ENCODE measurements around the gene LAIR2.

The LAIR2 gene

GRCh38 chr19:54502518-54503048, at the start of gene LAIR2:
LAIR2 (plus strand) TSS chr19:54502831; CDS start chr19:54502919, 88 bp downstream.
- no peak for TF ChIP-seq POLR2A (IDR thresholded peaks at IDR 0.05; ENCODE audit: low read depth, low read length)
- no peak for FAIRE-seq
- no peak for DNase-seq (ENCODE audit: insufficient read length, low spot score)

GRCh38 chr19:54453921-54454780, 48.5 kb upstream of the LAIR2 start:
- TF ChIP-seq POLR2A (IDR thresholded peaks at IDR 0.05; ENCODE audit: low read depth, low read length), result no peak
- FAIRE-seq, result no peak
- no peak for DNase-seq (ENCODE audit: insufficient read length, low spot score)

GRCh38 chr19:54454781-54455675, 47.6 kb upstream of the LAIR2 start:
- DNase-seq (ENCODE audit: insufficient read length, low spot score), result no peak
- no peak for TF ChIP-seq POLR2A (IDR thresholded peaks at IDR 0.05; ENCODE audit: low read depth, low read length)
- no peak for FAIRE-seq

- FAIRE-seq (no peak), DNase-seq (ENCODE audit: insufficient read length, low spot score) (no peak)
- TF ChIP-seq POLR2A (IDR thresholded peaks at IDR 0.05; ENCODE audit: low read depth, low read length), result no peak
These were observed 46.7 kb upstream of the LAIR2 start for GRCh38 chr19:54455786-54456422.

GRCh38 chr19:54456423-54457373, 45.9 kb upstream of the LAIR2 start:
- no peak for TF ChIP-seq POLR2A (IDR thresholded peaks at IDR 0.05; ENCODE audit: low read depth, low read length)
- FAIRE-seq, result no peak
- DNase-seq (ENCODE audit: insufficient read length, low spot score), result no peak

- DNase-seq (ENCODE audit: insufficient read length, low spot score) (no peak), FAIRE-seq (no peak)
- no peak for TF ChIP-seq POLR2A (IDR thresholded peaks at IDR 0.05; ENCODE audit: low read depth, low read length)
These were observed 44.6 kb upstream of the LAIR2 start for GRCh38 chr19:54457773-54458647.

GRCh38 chr19:54458648-54459281, 43.9 kb upstream of the LAIR2 start:
- FAIRE-seq (no peak), DNase-seq (ENCODE audit: insufficient read length, low spot score) (no peak)
- no peak for TF ChIP-seq POLR2A (IDR thresholded peaks at IDR 0.05; ENCODE audit: low read depth, low read length)

GRCh38 chr19:54459282-54460229, 43.1 kb upstream of the LAIR2 start:
- FAIRE-seq (no peak), DNase-seq (ENCODE audit: insufficient read length, low spot score) (no peak)
- no peak for TF ChIP-seq POLR2A (IDR thresholded peaks at IDR 0.05; ENCODE audit: low read depth, low read length)

- no peak for TF ChIP-seq POLR2A (IDR thresholded peaks at IDR 0.05; ENCODE audit: low read depth, low read length)
- DNase-seq (ENCODE audit: insufficient read length, low spot score), result no peak
- FAIRE-seq, result no peak
These were observed 42.2 kb upstream of the LAIR2 start for GRCh38 chr19:54460230-54461005.

- no peak for TF ChIP-seq POLR2A (IDR thresholded peaks at IDR 0.05; ENCODE audit: low read depth, low read length)
- DNase-seq (ENCODE audit: insufficient read length, low spot score) (no peak), FAIRE-seq (no peak)
These were observed 41.4 kb upstream of the LAIR2 start for GRCh38 chr19:54461210-54461609.

Data from H54 (cell line).